HCT116 (cell line): ENCODE measurements around the gene MSI2. TPM values are rescaled to one million over a fixed set of nuclear protein-coding genes. Genes with fewer than 3 reads are reported as not detected.

Experiments
- ATAC-seq: fragments of 200-7000 bp; cut with Tn5 transposase; 2 replicates; pipeline ENCODE4 v1.9.1; 2020; ENCODE audit warnings: mild to moderate bottlenecking, moderate library complexity
- BruUV-seq: library from RNA; stranded (reverse); fragments of 400-500 nt; replicated peaks from 2 replicates; lab custom pipeline; 2021; lab: Mats Ljungman, UMichigan
- CTCF ChIA-PET: fragments of 300-600 bp; sonication (Branson Sonifier 250); formaldehyde crosslinking; loops from one replicate; lab custom pipeline; 2021; ENCODE audit warnings: antibody characterized with exemption; lab: Charles Lee
- POLR2A ChIA-PET: fragments of 300-600, 350-600 bp; sonication (Branson Sonifier 250); formaldehyde crosslinking; loops from one replicate; lab custom pipeline; 2021; ENCODE audit warnings: antibody characterized with exemption; lab: Charles Lee
- RAD21 ChIA-PET, 2 experiments: fragments of 300-600 bp; sonication (Branson Sonifier 250); formaldehyde crosslinking; loops; one replicate each; lab custom pipeline; 2023; ENCODE audit warnings: low total read pairs in 2 of 2; ENCODE audit not compliant: uncharacterized antibody in 2 of 2, unreplicated experiment in 2 of 2, low non-redundant PET in 1 of 2; lab: Charles Lee
- DNase-seq: peaks from one replicate; pipeline ENCODE4 v3.0.0-alpha.2; 2010; ENCODE audit warnings: low read depth, low spot score
- H2AFZ ChIP-seq: fragments of 200-600 bp; shearing (Covaris generic), sonication (generic); 2 replicates; pipeline ENCODE4 v1.6.1; 2017; ENCODE audit warnings: low read depth, mixed run types, mixed read lengths, antibody characterized with exemption, low read length; ENCODE audit not compliant: poor library complexity, severe bottlenecking
- H3K27ac ChIP-seq: 2 replicates; pipeline ENCODE4 v1.5.1; 2012; ENCODE audit warnings: low read depth, low read length
- H3K27me3 ChIP-seq: fragments of 200-600 bp; sonication (generic); 2 replicates; pipeline ENCODE4 v1.6.1; 2016; ENCODE audit warnings: mixed run types, low read length, mixed read lengths; ENCODE audit not compliant: insufficient read depth
- H3K36me3 ChIP-seq, 2 experiments: fragments of 200-500 bp in 1 of 2; fragments of 200-600 bp in 1 of 2; sonication (Bioruptor generic) in 1 of 2; sonication (generic) in 1 of 2; 2 replicates each; pipeline versions ENCODE4 v1.5.1 to v1.6.1; 2014 to 2016; ENCODE audit warnings: low read length in 2 of 2, inconsistent platforms in 1 of 2, mixed read lengths in 1 of 2, mixed run types in 1 of 2; ENCODE audit not compliant: insufficient read depth in 2 of 2, control insufficient read depth in 1 of 2
- H3K4me1 ChIP-seq, 2 experiments: fragments of 200-600 bp in 1 of 2; sonication (generic) in 1 of 2; 2 replicates each; pipeline versions ENCODE4 v1.5.1 to v1.6.1; 2012 to 2017; ENCODE audit warnings: low read length in 2 of 2, inconsistent platforms in 1 of 2, mild to moderate bottlenecking in 1 of 2, mixed read lengths in 1 of 2, mixed run types in 1 of 2, moderate library complexity in 1 of 2; ENCODE audit not compliant: insufficient read depth in 2 of 2, control insufficient read depth in 1 of 2
- H3K4me2 ChIP-seq: fragments of 200-600 bp; sonication (generic); 2 replicates; pipeline ENCODE4 v1.6.1; 2017; ENCODE audit warnings: mixed run types, low read length, mixed read lengths
- H3K4me3 ChIP-seq, 2 experiments: fragments of 200-600 bp in 1 of 2; sonication (generic) in 1 of 2; replicated peaks in 1 of 2; 2 replicates each; pipeline ENCODE4 v1.5.1; 2011 to 2016; ENCODE audit warnings: low read length in 2 of 2, control low read depth in 1 of 2, low read depth in 1 of 2, mild to moderate bottlenecking in 1 of 2, mixed read lengths in 1 of 2, mixed run types in 1 of 2
- H3K79me2 ChIP-seq: fragments of 200-600 bp; sonication (generic); 2 replicates; pipeline ENCODE4 v1.6.1; 2017; ENCODE audit warnings: mild to moderate bottlenecking, mixed run types, low read length, moderate library complexity, mixed read lengths; ENCODE audit not compliant: insufficient read depth
- H3K9ac ChIP-seq: fragments of 200-600 bp; sonication (generic); 2 replicates; pipeline ENCODE4 v1.6.1; 2016; ENCODE audit warnings: low read length, mixed read lengths
- H3K9me2 ChIP-seq: fragments of 200-600 bp; sonication (generic), shearing (Covaris generic); 2 replicates; pipeline ENCODE4 v1.6.1; 2017; ENCODE audit warnings: mixed run types, mild to moderate bottlenecking, moderate library complexity; ENCODE audit not compliant: insufficient read depth
- H3K9me3 ChIP-seq, 2 experiments: fragments of 200-500 bp in 1 of 2; fragments of 200-600 bp in 1 of 2; sonication (Bioruptor generic) in 1 of 2; sonication (generic) in 1 of 2; 2 replicates each; pipeline ENCODE4 v1.6.1; 2014 to 2017; ENCODE audit warnings: low read length in 2 of 2, mixed read lengths in 2 of 2, inconsistent platforms in 1 of 2, low read depth in 1 of 2, mild to moderate bottlenecking in 1 of 2, mixed run types in 1 of 2, moderate library complexity in 1 of 2; ENCODE audit not compliant: control insufficient read depth in 1 of 2, insufficient read depth in 1 of 2
- H4K20me1 ChIP-seq: fragments of 200-600 bp; sonication (generic), shearing (Covaris generic); 2 replicates; pipeline ENCODE4 v1.6.1; 2017; ENCODE audit warnings: mixed run types, mild to moderate bottlenecking, moderate library complexity; ENCODE audit not compliant: insufficient read depth
- ATF3 ChIP-seq: IDR thresholded peaks from 2 replicates; pipeline ENCODE4 v1.6.1; 2012
- CTCF ChIP-seq, 3 experiments: fragments of 200-600 bp in 1 of 3; sonication (generic) in 1 of 3; IDR thresholded peaks in 2 of 3; conservative IDR thresholded peaks in 1 of 3; 2 replicates each; pipeline ENCODE4 v1.5.1; 2012 to 2017; ENCODE audit warnings: low read depth in 2 of 3, low read length in 2 of 3, antibody characterized with exemption in 1 of 3, borderline replicate concordance in 1 of 3, control low read depth in 1 of 3, mild to moderate bottlenecking in 1 of 3, mixed read lengths in 1 of 3, mixed run types in 1 of 3, moderate library complexity in 1 of 3; ENCODE audit not compliant: insufficient read depth in 1 of 3
- ELF1 ChIP-seq: IDR thresholded peaks from 2 replicates; pipeline ENCODE4 v1.6.1; 2012; ENCODE audit warnings: low read depth, borderline replicate concordance
- FOSL1 ChIP-seq: IDR thresholded peaks from 2 replicates; pipeline ENCODE4 v1.6.1; 2012; ENCODE audit warnings: low read depth
- MAX ChIP-seq: IDR thresholded peaks from 2 replicates; pipeline ENCODE4 v1.6.1; 2012
- POLR2AphosphoS5 ChIP-seq: IDR thresholded peaks from 2 replicates; pipeline ENCODE4 v1.6.1; 2011; ENCODE audit warnings: mild to moderate bottlenecking, low read depth, low read length, moderate library complexity
- RAD21 ChIP-seq: IDR thresholded peaks from 2 replicates; pipeline ENCODE4 v1.6.1; 2012; ENCODE audit warnings: low read depth, mild to moderate bottlenecking
- SIN3A ChIP-seq: IDR thresholded peaks from 2 replicates; pipeline ENCODE4 v1.6.1; 2012; ENCODE audit warnings: low read depth
- TCF7L2 ChIP-seq: IDR thresholded peaks from 2 replicates; pipeline ENCODE4 v1.7.0; 2011; ENCODE audit warnings: borderline replicate concordance, inconsistent platforms; ENCODE audit not compliant: insufficient read depth, insufficient read length; ENCODE audit errors: extremely low read depth
- ZNF274 ChIP-seq: fragments of 200-500 bp; sonication (Bioruptor generic); IDR thresholded peaks from 2 replicates; pipeline ENCODE4 v1.6.1; 2014; ENCODE audit warnings: mild to moderate bottlenecking, low read depth, low read length, inconsistent platforms
- intact Hi-C: fragments of 100-400 bp; cut with micrococcal nuclease; formaldehyde crosslinking; loops from 2 replicates; pipeline ENCODE4 v1.10.0; 2022
- total RNA-seq: library from RNA; stranded (reverse); gene quantifications from one replicate; pipeline ENCODE4 v1.2.1, GENCODE V29; 2021; ENCODE audit not compliant: unreplicated experiment
- TF ChIP-seq, protein P1 (sequence below): IDR thresholded peaks from 2 replicates; pipeline ENCODE4 v1.6.1; 2011; ENCODE audit warnings: mild to moderate bottlenecking, low read length, moderate library complexity; ENCODE audit not compliant: insufficient replicate concordance; ENCODE audit errors: extremely low read depth

The MSI2 gene
- total RNA-seq, 1 experiment from 2014 or later = 137 TPM

- Histone ChIP-seq H3K79me2 (peaks cover 10% of the 10 kb centered on the region; the same call in 1 of the 2 replicates), H3K9me2 (no peaks in the 10 kb centered on the region), H3K36me3 (peaks cover 3 to 29% of the 10 kb centered on the region in 2 experiments; a peak in 2 of 4 replicates), H3K9ac (no peak overlapping the region), H3K27ac (no peak overlapping the region), H3K4me2 (no peak overlapping the region), H4K20me1 (no peaks in the 10 kb centered on the region), H3K9me3 (peaks cover 0 to 10% of the 10 kb centered on the region in 2 experiments; a peak in 2 of 4 replicates), H2AFZ (no peak overlapping the region), H3K27me3 (no peaks in the 10 kb centered on the region), H3K4me1 (no peaks in the 10 kb centered on the region), H3K4me3 (no peak overlapping the region)
- no TSS peak for BruUV-seq
- no peak for DNase-seq
- TF ChIP-seq FOSL1 = no peak
- TF ChIP-seq MAX = no peak
- TF ChIP-seq ZNF274 = no peak
- no peak for TF ChIP-seq RAD21
- TF ChIP-seq, protein P1, sequence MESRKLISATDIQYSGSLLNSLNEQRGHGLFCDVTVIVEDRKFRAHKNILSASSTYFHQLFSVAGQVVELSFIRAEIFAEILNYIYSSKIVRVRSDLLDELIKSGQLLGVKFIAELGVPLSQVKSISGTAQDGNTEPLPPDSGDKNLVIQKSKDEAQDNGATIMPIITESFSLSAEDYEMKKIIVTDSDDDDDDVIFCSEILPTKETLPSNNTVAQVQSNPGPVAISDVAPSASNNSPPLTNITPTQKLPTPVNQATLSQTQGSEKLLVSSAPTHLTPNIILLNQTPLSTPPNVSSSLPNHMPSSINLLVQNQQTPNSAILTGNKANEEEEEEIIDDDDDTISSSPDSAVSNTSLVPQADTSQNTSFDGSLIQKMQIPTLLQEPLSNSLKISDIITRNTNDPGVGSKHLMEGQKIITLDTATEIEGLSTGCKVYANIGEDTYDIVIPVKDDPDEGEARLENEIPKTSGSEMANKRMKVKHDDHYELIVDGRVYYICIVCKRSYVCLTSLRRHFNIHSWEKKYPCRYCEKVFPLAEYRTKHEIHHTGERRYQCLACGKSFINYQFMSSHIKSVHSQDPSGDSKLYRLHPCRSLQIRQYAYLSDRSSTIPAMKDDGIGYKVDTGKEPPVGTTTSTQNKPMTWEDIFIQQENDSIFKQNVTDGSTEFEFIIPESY = no peak
- no peak for TF ChIP-seq SIN3A
- TF ChIP-seq POLR2AphosphoS5 = no peak
- no peak for TF ChIP-seq ELF1
- TF ChIP-seq TCF7L2 = no peak
- TF ChIP-seq CTCF (IDR thresholded peaks at IDR 0.05 in 2 of 3, conservative IDR thresholded peaks at IDR 0.05 in 1 of 3; ENCODE audit: borderline replicate concordance in 1 of 3, insufficient read depth in 1 of 3, low read depth in 2 of 3, low read length in 2 of 3) = no peak
- TF ChIP-seq ATF3 = no peak
- RAD21 ChIA-PET = interaction anchor here in 1 of 2 experiments (0.6 kb wide), 1 partner anchor 138 kb away, joined by 3 read pairs; no protein-coding TSS in a partner anchor
- no peak for ATAC-seq
- intact Hi-C loops = no loop called here
- POLR2A ChIA-PET = no interaction called here
- CTCF ChIA-PET = no interaction called here
These were observed 46.6 kb downstream of the MSI2 start for GRCh38 chr17:57302690-57303465.
